ENCODE data around the gene MYLK2.

MYLK2 gene

GRCh38 chr20:31843881-31844280, 24.7 kb downstream of the MYLK2 start:
- H3K36me3 Mint-ChIP-seq (ENCODE audit: insufficient read depth): no peaks in the 10 kb centered on the region
- ATAC-seq (replicated peaks) (peak; percentile 30), DNase-seq (no peak)
- no peaks in the 10 kb centered on the region for H3K4me1 Mint-ChIP-seq (ENCODE audit: low read depth in 2 of 2)
- peaks cover 0 to 5% of the 10 kb centered on the region in 2 donors for H3K27me3 Mint-ChIP-seq
- no peaks in the 10 kb centered on the region for H3K9me3 Mint-ChIP-seq
- H3K27ac Mint-ChIP-seq: peak overlapping the region in 1 of 2 donors; percentile 28
- H3K4me3 Mint-ChIP-seq: no peak overlapping the region

GRCh38 chr20:31844737-31845299, 25.7 kb downstream of the MYLK2 start:
- no peaks in the 10 kb centered on the region for H3K9me3 Mint-ChIP-seq
- H3K27ac Mint-ChIP-seq: no peak overlapping the region
- H3K36me3 Mint-ChIP-seq (ENCODE audit: insufficient read depth): no peaks in the 10 kb centered on the region
- DNase-seq: no peak
- H3K27me3 Mint-ChIP-seq: peaks cover 0 to 7% of the 10 kb centered on the region in 2 donors
- no peaks in the 10 kb centered on the region for H3K4me1 Mint-ChIP-seq (ENCODE audit: low read depth in 2 of 2)
- ATAC-seq (replicated peaks): peak; percentile 18
- H3K4me3 Mint-ChIP-seq: no peak overlapping the region

DNA sequence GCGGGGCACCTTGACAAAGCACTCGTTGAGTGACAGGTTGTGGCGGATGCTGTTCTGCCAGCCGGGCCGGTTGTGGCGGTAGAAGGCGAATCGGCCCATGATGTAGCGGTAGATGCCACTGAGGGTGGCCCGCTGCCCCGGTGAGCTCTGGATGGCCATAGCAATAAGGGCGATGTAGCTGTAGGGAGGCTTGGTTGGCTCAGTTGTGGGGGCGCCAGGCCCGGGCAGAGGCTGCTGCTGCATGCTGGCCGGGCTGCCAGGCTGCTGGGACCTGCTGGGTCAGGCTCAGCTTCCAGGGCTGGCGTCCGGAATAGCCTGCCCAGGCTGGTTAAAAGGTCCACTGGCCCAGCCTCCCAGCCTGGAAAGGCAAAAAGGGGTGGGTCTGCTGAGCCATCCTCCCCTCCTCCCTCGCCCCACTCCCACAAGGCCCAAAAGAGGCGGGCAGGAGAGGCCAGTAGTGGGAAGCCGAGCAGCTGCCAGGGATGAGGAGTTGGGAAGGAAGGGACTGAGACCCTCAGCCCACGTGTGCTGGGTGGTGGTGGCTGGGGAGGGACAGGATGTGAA, 26.2 kb downstream of the MYLK2 start, which contains the start of gene FOXS1:
Gene FOXS1 (minus strand): TSS at position 305 of the 564 bp plus-strand sequence. CDS start 62 bp downstream, at position 243.
- Mint-ChIP-seq H3K27ac (no peak within 1 kb of the TSS), H3K27me3 (peaks cover 5 to 11% of the 10 kb centered on the region in 2 donors), H3K36me3 (ENCODE audit: insufficient read depth) (no peaks in the 10 kb centered on the region), H3K4me3 (no peak within 1 kb of the TSS), H3K9me3 (no peaks in the 10 kb centered on the region), H3K4me1 (ENCODE audit: low read depth in 2 of 2) (no peaks in the 10 kb centered on the region)
- ATAC-seq (replicated peaks) (peak; percentile 19), DNase-seq (no peak)

DNA sequence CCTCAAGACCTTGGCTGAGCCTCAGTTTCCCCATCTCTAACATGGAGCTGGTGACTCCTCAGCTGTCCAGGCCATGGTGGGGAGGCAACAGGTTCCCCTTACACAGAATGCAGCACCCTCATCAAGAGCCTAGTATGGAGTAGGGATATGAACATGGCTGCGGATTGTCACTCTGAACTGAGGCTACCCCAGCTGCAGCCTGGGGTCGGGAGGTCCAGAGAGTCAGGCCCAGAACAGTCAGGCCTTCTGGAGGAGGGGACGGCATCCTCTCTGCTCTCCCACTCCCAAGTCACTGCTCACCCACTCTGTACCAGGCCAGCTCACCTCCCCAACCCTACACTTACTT, 27.6 kb downstream of the MYLK2 start:
- H3K9me3 Mint-ChIP-seq: no peaks in the 10 kb centered on the region
- no peak for DNase-seq
- no peaks in the 10 kb centered on the region for H3K36me3 Mint-ChIP-seq (ENCODE audit: insufficient read depth)
- H3K4me1 Mint-ChIP-seq (ENCODE audit: low read depth in 2 of 2): no peaks in the 10 kb centered on the region
- no peak overlapping the region for H3K4me3 Mint-ChIP-seq
- H3K27me3 Mint-ChIP-seq: peaks cover 19 to 24% of the 10 kb centered on the region in 2 donors
- no peak for ATAC-seq (replicated peaks)
- no peak overlapping the region for H3K27ac Mint-ChIP-seq

- ATAC-seq (replicated peaks): no peak
- no peaks in the 10 kb centered on the region for H3K4me1 Mint-ChIP-seq (ENCODE audit: low read depth in 2 of 2)
- no peaks in the 10 kb centered on the region for H3K9me3 Mint-ChIP-seq
- H3K4me3 Mint-ChIP-seq: no peak overlapping the region
- no peak for DNase-seq
- H3K27me3 Mint-ChIP-seq: peaks cover 20 to 24% of the 10 kb centered on the region in 2 donors
- H3K36me3 Mint-ChIP-seq (ENCODE audit: insufficient read depth): no peaks in the 10 kb centered on the region
- H3K27ac Mint-ChIP-seq: no peak overlapping the region
Observed at GRCh38 chr20:31848088-31848999, 29.2 kb downstream of the MYLK2 start.

- no peaks in the 10 kb centered on the region for H3K9me3 Mint-ChIP-seq
- no peak overlapping the region for H3K4me3 Mint-ChIP-seq
- DNase-seq (no peak), ATAC-seq (replicated peaks) (no peak)
- no peaks in the 10 kb centered on the region for H3K36me3 Mint-ChIP-seq (ENCODE audit: insufficient read depth)
- H3K4me1 Mint-ChIP-seq (ENCODE audit: low read depth in 2 of 2): no peaks in the 10 kb centered on the region
- no peak overlapping the region for H3K27ac Mint-ChIP-seq
- peaks cover 20 to 24% of the 10 kb centered on the region in 2 donors for H3K27me3 Mint-ChIP-seq
Observed at GRCh38 chr20:31849306-31849930, 30.3 kb downstream of the MYLK2 start.

GRCh38 chr20:31851240-31851955, 32.2 kb downstream of the MYLK2 start:
- no peak overlapping the region for H3K4me3 Mint-ChIP-seq
- peaks cover 20 to 24% of the 10 kb centered on the region in 2 donors for H3K27me3 Mint-ChIP-seq
- H3K4me1 Mint-ChIP-seq (ENCODE audit: low read depth in 2 of 2): no peaks in the 10 kb centered on the region
- no peaks in the 10 kb centered on the region for H3K36me3 Mint-ChIP-seq (ENCODE audit: insufficient read depth)
- no peak for ATAC-seq (replicated peaks)
- DNase-seq: no peak
- no peak overlapping the region for H3K27ac Mint-ChIP-seq
- H3K9me3 Mint-ChIP-seq: no peaks in the 10 kb centered on the region

- H3K9me3 Mint-ChIP-seq: no peaks in the 10 kb centered on the region
- H3K36me3 Mint-ChIP-seq (ENCODE audit: insufficient read depth): no peaks in the 10 kb centered on the region
- H3K27ac Mint-ChIP-seq: no peak overlapping the region
- ATAC-seq (replicated peaks): no peak
- no peak for DNase-seq
- peaks cover 0 to 3% of the 10 kb centered on the region in 2 donors for H3K4me1 Mint-ChIP-seq (ENCODE audit: low read depth in 2 of 2)
- peaks cover 20 to 24% of the 10 kb centered on the region in 2 donors for H3K27me3 Mint-ChIP-seq
- H3K4me3 Mint-ChIP-seq: no peak overlapping the region
Observed at GRCh38 chr20:31853481-31853880, 34.3 kb downstream of the MYLK2 start.

DNA sequence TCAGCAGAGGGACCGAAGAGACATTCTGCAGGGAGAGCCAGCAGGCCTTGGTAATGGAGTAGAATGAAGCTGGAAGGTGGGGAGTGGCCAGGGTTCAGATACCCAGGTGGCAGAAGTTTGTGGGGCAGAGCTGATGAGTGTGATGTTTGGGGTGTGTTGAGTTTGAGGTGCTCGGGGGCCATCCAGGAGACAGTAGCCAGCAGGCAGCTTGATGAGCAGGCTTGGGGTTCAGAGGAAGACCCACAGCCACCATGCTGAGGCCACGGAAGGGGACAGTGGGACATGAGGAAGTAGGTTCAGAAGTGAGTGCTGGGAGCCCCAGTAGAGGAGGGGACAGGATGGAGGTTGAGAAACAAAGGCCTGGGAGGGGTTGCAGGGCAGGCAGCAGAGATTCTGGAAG, 37.4 kb downstream of the MYLK2 start:
- Mint-ChIP-seq H3K27ac (no peak overlapping the region), H3K36me3 (ENCODE audit: insufficient read depth) (peaks cover 2% of the 10 kb centered on the region), H3K4me3 (no peak overlapping the region), H3K4me1 (ENCODE audit: low read depth in 2 of 2) (peaks cover 6 to 7% of the 10 kb centered on the region in 2 donors), H3K27me3 (peaks cover 4 to 8% of the 10 kb centered on the region in 2 donors), H3K9me3 (no peaks in the 10 kb centered on the region)
- DNase-seq (no peak), ATAC-seq (replicated peaks) (no peak)

- peaks cover 0 to 6% of the 10 kb centered on the region in 2 donors for H3K27me3 Mint-ChIP-seq
- no peaks in the 10 kb centered on the region for H3K9me3 Mint-ChIP-seq
- no peak overlapping the region for H3K27ac Mint-ChIP-seq
- DNase-seq (no peak), ATAC-seq (replicated peaks) (no peak)
- no peak overlapping the region for H3K4me3 Mint-ChIP-seq
- peaks cover 10 to 11% of the 10 kb centered on the region in 2 donors for H3K4me1 Mint-ChIP-seq (ENCODE audit: low read depth in 2 of 2)
- peaks cover 2% of the 10 kb centered on the region for H3K36me3 Mint-ChIP-seq (ENCODE audit: insufficient read depth)
Observed at GRCh38 chr20:31857861-31858759, 39.0 kb downstream of the MYLK2 start.

GRCh38 chr20:31858760-31859083, 39.6 kb downstream of the MYLK2 start:
- H3K27ac Mint-ChIP-seq: no peak overlapping the region
- H3K4me3 Mint-ChIP-seq: no peak overlapping the region
- peaks cover 0 to 6% of the 10 kb centered on the region in 2 donors for H3K27me3 Mint-ChIP-seq
- H3K4me1 Mint-ChIP-seq (ENCODE audit: low read depth in 2 of 2): peaks cover 10 to 11% of the 10 kb centered on the region in 2 donors
- DNase-seq (no peak), ATAC-seq (replicated peaks) (no peak)
- H3K9me3 Mint-ChIP-seq: no peaks in the 10 kb centered on the region
- H3K36me3 Mint-ChIP-seq (ENCODE audit: insufficient read depth): peaks cover 2% of the 10 kb centered on the region

DNA sequence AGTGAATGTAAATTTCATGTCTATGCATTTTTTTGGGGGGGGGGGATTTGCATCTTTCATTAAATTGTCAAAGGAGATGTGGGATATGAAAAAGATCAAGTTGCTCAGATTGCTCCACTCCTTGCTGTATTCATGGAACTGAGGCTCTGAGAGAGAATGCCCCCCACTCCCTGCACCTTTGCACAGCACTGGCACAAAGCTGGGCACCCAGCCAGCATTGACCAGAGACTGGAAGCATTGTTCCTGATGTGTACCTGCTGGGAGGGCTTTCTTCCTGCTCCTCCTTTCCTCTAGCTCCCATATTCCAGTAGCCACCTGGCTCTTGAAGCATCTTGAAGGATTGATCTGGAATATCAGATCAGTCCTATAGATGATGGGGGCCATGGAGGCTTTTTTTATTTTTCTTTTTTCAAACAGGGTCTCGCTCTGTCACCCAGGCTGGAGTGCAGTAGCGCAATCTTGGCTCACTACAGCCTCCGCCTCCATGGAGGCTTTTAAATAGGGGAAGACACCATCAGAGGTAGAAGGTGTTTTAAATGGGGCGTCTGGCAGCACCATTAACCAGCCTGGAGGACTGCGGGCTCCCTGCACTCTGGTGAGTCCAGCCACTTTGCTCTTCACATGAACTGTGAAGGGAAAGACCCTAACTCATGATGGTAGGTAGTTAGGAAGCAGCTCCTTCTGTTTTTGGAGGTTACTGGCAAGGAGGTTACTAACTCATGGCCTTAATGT, 40.3 kb downstream of the MYLK2 start:
- no peaks in the 10 kb centered on the region for H3K9me3 Mint-ChIP-seq
- H3K36me3 Mint-ChIP-seq (ENCODE audit: insufficient read depth): peaks cover 2% of the 10 kb centered on the region
- peaks cover 10 to 11% of the 10 kb centered on the region in 2 donors for H3K4me1 Mint-ChIP-seq (ENCODE audit: low read depth in 2 of 2)
- no peak overlapping the region for H3K4me3 Mint-ChIP-seq
- no peak overlapping the region for H3K27ac Mint-ChIP-seq
- peaks cover 0 to 6% of the 10 kb centered on the region in 2 donors for H3K27me3 Mint-ChIP-seq
- ATAC-seq (replicated peaks) (no peak), DNase-seq (no peak)

Measured in effector memory CD8-positive, alpha-beta T cell (primary cell).